ENCODE data around the gene GRM5.

The GRM5 gene

DNA sequence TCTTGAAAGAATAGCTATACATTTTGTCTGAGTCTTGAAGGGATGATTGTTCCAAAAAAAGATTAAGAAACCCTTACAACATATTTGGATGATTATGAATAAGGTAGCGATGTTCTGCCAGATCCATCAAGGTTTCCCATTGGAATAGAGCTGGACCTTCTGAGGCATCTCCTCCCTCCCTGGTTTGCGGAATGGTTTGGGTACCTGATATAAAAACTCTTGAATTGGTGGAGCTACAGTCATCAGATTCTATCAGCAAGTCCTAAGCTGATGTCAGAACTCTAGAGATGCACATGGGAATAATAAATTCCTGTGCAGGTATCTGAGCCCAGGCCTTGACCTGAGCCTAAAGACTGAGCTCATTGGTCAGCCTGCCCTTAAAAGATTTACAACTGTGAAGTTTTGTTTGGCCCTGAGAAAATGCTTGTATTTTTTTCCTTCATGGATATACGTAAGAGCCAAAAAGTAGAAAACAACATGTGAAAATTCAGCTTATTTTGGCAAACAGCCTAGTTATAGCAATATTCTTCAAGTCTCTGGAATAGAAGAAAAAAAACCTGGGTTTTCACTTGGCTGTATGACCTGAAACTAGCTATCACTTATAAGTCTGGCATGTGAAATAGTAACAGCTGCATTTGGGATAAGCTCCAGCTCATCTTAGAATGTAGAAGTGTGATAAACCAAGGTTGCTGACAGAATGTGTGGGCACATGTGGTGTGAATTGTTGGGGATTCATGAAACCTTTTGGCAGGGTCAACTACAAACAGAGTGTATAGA lies 462.5 kb downstream of the GRM5 start:
- DNase-seq = no peak

DNA sequence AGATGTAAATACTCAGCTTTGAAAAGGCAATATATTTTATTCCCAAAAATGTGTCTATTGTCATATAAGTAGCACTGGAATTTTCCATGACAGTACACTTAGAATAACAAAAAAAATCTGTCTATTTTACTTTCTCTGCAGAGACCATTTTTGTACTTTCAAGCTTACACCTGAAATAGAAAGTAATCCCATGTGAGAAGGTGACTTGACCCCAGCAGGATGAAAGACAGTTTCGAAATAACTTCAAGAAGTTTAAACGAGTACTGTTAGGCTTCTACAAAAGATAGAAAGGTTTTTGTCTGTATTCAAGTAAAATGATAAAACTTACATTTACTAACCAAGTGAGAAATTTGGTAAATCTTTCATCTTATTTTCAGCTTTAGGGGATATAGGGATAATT lies 468.4 kb downstream of the GRM5 start:
- no peak for DNase-seq

DNA sequence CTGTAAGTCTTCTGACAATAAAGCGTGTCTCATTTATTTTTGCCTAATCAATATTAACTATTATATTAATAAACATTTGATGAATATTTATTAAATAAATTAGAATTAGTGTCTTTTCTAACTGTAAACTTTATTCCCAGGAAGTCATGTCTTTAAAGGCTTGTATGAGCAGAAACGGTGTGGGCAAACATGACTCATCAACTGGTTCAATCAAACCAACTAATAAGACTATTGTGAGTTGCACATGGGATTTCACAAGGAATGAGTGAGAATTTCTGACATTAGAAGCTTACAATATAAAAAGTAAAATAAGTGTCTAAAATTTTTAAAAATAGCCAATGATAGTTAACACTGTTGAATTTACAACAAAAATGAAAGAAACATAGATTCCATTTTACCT lies 469.0 kb downstream of the GRM5 start:
- no peak for DNase-seq

DNA sequence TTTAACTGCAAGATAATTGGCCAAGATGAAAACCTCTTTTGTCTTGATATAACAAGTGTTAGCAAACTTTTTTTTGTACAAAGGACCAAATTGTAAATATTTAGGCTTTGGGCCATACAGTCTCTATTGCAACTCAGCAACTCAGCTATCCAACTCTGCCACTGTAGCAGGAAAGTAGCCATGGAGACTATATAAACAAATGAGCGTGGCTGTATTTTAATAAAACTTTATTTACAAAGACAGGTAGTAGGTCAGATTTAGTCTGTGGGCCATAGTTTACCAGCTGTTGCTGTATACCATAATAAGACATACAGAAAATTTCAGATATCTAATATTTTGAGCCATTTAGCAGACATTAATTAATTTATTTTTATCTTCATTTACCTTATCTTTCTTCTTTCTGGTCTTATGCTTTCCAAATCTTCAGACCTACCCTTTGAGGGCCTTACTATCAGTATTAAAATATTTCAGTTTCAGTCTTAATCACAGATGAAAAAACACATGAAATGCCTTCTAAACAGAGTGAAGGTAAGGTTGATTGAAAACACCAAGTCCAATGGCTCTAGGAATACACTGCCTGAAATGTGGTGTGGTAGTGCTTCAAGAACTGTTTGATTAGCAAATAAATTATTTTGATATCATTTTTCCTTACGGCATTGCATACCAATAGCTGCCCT lies 471.4 kb downstream of the GRM5 start:
- DNase-seq = no peak

DNA sequence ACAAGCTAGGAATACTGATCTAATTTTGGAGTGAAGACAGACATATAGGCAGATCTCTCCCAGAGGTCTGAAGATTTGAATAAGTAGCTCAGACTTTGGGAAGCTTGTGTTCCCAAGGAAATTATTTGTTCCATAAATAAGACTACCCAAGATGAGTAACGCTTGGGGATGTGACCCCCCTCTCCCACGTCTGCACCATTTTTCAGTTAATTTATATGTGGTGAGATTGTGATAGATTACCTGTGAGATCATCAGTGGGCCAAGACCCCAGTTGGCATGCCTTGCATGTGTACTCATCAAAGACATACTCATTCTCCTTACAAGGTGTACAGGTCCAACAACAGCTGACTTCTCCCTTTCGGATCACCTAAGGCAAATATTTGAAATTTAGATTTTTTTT lies 475.4 kb downstream of the GRM5 start:
- DNase-seq = no peak

DNA sequence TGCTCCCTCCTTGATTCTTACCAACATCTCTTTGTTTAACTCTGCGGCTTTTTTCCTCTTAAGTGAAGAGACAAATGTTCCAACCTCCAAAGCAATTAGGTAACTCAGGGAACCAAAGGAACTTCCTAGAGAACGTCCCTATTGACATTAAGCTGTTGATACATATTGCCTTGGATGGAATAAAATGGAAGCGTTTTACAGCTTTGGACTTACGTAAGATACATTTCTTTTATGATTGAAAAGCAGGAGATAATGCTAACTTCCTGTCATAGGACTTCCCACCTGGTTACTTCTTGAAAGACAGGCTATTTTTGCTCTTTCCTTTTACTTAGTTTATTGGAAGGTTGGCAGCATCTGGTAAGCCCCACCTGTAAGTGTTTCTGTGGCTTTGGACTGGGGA lies 482.5 kb downstream of the GRM5 start:
- DNase-seq = no peak

DNA sequence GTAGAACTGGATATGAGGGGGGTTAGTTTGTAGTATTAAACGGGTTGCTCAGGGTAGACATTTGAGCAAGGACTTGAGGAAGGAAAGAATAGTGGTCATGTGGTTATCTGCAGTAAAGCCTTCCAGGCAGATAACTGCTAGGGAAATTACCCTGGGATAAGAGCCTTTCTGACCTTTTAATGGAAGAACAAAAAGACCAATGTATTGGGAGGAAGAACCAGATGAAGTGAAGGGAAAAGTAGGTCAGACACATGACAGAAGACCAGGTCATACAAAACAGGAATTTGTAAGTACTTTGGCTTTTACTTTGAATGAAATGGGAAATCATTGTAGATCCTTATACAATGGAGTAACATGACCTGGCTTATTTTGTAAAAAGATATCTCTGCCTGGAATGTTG lies 486.3 kb downstream of the GRM5 start:
- no peak for DNase-seq

DNA sequence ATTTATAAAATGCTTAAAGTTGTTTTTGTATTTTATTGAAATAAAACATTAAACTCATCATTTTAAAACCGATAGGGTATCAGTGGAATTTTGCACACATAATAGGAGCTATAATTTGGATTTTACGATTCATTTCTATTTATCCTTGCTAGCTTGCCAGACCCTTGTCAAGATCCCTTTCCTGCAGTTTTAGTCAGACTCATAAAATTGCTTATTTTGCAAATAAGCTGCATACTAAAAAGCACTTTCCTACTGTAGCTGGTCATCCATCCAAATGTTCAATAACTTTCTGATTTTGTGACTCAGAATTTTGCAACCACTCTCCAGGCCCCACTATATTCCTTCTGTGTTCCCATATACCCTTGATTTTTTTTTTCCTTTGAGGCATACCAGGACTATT lies 489.0 kb downstream of the GRM5 start:
- DNase-seq = no peak

DNA sequence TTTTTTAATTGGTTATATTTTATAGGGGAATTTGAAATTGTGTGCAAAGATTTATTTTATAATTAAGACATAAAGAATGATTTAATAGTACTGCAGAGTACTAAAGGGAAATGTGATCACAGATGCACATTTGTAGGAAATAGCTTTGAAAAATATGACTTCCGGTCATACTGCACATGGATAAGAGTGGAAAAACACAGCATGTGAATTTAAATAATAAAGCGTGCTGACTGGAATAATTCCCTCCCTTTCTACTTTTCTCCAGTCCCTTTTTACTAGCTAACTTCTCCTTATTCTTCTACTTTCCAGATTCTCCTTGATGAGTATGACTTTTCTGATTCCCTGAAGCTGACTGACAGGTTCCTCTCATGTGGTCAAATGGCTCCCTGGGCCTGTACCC lies 489.9 kb downstream of the GRM5 start:
- DNase-seq = no peak

DNA sequence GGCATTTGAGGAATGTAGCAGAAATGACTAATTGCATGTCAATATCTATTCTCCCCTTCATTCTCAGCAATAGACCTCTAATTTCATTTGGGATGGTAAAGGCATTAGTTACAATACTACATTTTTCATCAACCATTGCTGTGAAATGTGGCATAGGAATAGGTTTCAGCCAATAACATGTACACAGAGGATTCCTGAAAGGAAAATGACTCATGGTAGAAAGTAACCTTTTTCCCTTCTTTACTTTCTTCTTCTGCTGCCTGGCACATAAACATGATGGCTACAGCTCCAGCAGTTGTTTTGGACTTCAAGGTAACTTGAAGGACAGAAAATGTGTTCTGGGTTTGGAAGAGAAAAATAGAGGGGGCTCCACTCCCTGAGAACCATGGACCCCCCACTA lies 496.4 kb downstream of the GRM5 start:
- DNase-seq = no peak

DNA sequence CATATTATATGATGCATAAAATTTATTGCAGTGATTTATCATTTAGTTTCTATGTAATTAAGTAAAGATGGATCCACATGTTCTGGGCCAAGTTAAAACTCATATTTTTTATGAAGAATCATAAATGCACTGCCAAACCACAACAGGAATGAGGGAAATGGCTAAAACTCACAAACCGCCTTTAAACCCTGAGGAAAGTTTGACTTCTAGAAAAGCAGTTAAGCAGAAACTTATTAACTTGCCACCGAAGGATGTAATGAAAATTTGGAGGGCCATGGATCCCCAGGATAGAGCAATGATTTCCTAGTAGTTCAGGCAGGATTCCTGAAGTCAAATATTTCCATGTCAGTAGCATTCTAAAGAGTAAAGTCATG lies 510.0 kb downstream of the GRM5 start:
- no peak for DNase-seq

DNA sequence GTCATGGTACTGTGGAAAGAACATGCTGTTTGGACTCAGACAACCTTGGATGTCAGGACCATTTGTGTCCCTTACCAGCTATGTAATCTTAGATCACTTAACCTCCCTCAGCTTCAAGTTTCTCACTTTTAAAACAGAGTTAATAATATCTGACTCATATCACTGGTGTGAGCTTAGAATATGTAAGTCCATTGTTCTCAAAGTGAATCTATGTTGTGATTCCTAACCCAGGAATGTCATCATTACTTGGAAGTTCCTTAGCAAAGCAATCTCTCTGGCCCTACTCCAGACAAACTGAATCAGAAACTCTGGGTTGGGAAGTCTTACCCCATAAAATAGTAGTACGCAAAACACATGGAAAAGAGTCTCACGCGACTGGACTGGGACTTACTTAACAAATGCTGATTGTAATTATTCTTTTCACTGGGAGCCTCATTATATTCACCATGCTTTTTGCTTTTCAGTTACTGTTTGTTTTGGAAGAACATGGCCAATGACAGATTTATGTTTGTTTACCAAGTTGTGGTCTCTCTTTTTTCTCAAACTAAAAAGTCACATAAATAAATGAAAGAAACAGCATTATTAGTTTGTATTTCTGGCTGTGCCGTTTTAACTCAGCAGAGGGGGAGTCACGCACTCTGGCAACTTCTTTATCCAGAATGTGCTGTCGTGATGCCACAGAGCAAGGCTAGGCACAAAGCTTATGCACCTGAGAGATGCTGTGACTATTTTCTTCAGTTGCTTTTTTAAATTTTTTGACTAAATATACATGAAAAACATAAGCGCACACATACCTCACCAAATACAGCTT lies 510.6 kb downstream of the GRM5 start:
- DNase-seq = no peak

DNA sequence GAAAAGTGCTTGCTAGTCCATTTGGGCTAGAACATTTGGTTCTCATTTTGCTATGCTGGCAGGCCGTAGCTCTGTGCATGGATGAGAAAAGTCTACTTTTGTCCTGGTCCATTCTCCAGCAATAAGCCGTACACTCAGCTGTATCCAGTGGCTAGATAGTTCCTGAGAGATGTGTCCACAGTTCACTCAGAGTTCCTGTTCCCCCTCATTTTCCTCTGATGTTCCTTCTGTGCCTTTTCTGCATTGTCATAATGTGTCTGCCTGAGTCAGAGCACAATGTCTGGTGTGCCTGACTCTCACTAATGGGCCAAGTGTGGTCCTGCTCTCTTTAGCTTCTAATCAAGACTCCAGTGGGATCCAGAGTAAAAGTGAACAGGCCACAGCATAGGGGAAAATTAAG lies 512.6 kb downstream of the GRM5 start:
- no peak for DNase-seq

DNA sequence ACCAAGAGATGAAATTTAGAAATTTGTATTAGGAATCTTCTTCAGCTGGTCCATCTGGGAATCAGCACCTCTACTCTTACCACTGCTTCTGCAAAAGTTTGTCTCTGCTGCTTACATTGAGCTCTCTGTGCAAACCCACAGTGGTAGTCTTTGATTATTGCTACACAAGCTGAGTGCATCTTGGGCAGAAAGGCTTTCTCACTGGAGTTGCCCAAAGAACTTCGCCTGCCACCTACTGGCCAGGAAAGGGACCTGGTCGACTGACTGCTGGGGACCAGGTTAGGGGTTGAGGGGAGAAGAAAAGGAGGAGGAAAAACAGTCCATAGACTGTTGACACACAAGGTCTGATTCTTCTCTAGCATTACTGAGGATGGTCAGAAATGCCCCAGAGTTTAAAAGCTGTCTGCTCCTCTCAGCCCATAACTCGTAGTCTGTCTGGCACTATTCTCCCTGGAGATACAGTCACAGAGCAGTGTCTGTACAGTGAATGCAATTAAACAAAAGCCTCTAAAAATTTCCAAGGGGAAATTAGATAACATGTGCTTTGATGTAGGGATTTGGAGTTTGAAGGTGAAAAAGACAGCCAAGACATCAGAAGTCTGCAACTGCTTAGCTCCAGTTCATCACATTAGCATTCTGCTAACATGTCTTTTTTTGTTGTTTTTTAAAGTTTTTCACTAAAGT lies 513.3 kb downstream of the GRM5 start:
- peak; percentile 56 for DNase-seq

DNA sequence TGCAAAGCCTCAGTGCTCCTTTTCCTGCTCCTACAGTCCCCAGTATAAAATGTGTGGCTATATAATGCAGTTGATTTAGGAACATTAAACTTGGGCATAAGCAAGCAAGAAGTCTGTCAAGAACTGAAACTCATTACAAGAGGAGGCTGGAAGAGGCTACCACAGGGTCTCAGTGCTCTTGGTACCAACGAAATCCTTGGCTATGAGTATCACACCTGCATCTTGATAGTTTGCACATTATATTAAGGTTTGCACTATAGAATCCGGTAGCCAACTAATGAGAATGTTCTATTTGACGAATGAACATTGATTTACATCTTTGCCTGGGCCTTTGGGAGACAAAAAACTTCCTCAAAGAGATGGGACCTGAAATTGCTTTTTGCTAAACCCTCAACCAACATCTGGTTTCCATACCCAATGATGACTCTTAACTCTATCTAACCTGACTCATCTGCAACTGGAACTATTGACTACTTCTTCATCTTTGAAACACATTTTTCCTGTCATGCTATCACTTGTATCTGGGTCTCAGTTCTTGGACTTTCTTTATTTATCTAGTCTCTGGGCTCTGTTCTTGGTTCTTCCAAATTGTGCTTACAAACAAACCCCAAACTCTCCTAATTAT lies 521.0 kb downstream of the GRM5 start:
- no peak for DNase-seq

DNA sequence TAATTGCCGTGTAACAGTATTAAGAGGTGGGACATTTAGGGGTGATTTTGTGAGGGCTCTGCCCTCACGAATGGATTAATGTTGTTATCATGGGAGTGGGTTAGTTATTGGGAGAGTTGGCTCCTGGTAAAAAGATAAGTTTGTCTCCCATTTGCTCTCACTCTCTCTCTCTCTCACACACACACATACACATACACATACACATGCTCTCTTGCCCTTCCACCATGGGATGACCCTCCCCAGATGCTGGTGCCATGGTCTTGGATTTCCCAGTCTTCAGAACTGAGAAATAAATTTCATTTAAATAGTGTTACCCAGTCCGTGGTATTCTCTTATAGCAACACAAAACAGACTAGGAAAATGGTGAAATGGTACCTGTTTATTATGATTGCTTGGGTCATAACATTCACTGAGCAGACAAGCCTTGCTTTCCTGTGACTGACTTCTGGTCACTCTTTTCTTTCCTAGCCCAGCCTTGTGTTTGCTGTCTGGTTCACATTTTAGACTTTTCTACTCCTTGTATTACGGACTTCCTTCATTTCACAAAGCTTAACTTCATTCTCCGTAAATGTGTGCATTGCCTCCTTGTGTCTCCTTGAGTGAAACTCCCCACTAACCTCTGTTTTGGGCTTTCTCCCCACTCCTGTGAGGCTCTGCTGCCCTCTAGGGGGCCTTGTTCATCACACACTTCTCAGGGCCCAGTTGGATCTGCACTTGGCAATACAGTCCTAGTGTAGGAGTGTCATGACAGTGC lies 521.7 kb downstream of the GRM5 start:
- DNase-seq = peak; percentile 84

DNA sequence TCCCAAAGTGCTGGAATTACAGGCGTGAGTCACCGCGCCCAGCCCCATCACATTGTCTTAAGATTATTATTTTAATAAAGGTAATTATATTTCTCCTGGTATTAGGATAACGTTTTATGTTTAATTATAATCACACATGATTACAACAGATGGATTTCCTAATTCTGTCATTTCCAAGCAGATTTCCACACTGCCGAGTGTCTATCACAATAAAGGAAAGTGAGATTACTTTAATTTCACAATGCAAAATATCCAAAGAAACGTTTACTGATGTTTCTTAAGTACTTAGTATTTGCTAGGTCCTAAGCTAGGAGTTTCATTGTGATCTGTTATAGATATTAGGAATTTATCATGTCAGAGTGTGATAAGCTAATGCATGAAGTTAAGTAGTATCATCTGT lies 524.8 kb downstream of the GRM5 start:
- DNase-seq = no peak

DNA sequence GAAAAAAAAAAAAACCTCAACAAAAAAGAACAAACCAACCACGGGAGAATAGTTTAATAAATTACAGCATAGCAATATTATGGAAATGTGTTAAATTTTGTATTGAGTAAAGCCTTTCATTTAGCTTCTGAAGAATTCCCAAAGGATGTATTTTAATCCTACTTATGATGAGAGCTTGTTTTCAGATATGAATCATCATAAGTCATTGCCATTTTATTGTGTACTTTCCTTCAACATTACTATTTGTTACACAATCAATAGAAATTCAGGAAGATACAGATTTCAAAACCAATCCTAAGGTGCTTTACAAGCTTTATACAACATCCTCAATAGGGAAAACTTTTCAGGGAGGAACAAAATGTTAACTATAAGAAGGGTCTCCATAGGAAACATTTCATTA lies 527.7 kb downstream of the GRM5 start:
- DNase-seq = no peak

DNA sequence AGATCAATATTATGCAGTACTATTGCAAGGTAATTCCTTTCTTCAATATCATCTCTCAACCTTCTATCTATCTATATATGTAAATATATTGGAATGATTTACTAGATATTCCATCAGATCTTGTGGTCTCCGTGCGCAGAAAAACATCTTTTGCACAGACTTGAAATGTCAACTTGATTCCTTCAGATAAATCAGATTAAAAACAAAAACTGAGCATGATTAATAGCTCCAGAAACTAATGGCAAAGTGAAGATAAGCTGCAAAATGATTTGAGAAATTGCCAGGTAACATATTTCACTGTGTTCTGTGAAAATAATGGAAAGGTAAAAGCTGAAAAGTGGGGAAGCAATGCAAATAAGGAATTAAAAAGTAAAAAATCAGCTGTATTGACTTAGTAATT lies 528.2 kb downstream of the GRM5 start:
- DNase-seq = no peak

DNA sequence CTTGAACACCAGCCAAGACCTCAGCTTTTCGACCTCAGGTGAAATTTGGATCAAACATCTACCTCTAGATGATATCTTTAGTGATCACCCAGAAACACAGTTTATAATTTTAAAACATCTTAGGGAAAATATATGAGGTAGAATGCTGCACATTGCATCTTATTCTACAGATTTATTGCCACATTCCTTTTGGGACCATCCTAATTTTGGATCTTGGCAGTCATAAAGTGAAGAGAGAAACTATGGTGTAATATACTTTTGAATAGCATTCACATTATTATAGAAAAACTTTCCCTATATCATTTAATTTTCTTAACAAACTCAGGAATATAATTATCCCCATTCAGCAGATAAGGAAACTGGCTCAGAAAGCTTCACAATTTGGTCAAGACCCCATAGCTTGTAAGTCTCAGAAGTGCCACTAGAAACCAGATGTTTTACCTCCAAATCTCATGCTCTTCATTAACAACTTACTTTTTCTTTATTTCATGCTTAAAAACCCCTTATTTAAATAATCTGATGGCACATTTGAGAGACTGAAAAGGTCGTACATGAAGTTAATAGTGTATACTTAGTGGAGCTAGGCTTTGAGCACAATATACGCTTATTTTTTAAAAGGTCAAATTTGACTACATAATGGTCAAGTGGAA lies 529.0 kb downstream of the GRM5 start:
- no peak for DNase-seq

DNA sequence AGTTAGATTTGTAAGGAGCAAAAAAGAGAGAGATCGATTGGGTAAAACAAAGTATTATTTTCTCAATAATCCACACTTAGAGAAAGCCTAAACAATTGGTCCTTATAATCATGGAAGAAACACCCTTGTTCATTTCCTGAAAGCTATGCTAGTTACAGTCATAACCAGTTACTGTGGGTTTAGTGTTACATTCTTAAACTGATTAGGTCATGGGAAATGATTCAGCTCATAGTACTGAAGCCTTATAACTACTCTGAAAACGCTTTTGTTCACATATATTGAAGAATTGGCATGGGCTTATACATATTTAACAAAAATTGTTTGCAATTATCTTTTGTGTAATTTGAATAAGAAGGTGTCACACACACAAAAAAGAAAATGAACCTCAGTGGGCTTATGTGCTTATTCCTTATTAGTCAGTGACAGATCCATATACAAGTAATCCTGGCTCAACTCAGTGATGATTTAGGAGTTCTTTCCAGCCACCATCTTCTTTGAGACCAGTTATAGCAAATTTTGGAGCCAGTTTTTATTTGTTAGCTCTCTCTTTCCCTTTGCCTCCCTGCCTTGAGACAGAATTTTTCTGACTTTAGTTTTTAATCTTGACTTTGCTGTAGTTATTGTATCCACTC lies 529.8 kb downstream of the GRM5 start:
- no peak for DNase-seq
